PFSK-1 (cell line): ENCODE results near the gene METTL1.

ENCODE experiments used
- POLR2AphosphoS5 ChIP-seq: IDR thresholded peaks from 2 replicates; pipeline ENCODE4 v1.6.1; 2012; ENCODE audit warnings: low read depth, mild to moderate bottlenecking, control low read depth, low read length, moderate library complexity
- TAF1 ChIP-seq: IDR thresholded peaks from 2 replicates; pipeline ENCODE4 v1.6.1; 2012; ENCODE audit warnings: low read length, control low read depth, borderline replicate concordance; ENCODE audit not compliant: insufficient read depth

DNA sequence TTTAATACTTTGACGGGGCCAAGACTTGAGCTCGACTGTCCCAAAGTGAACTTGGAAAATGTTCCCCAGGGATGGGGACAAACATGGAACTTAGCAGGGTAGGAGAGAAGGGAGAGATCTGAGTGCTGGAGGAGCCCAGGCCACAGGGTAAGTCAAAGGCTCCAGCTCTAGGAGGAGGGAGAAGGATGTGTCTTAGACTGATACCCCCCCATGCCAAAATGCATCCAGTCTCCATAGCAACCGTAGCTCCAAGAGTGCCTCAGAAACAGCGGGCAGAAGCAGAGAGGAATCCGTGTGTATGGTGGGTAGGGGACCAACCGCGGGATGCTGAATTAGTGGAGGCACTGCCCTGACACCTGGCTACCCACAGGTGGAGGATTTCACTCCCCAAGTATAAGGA, 32.5 kb downstream of the METTL1 start:
- TF ChIP-seq POLR2AphosphoS5 (no peak), TAF1 (no peak)
